GM12875 (cell line): ENCODE results near the gene KIFAP3.
"Not testable (repeated sequence)": the region's sequence is repeated elsewhere in the genome, so short reads cannot be mapped to it uniquely, and the experiment has no call there.

Experiments used
- H3K4me3 ChIP-seq: one replicate; pipeline ENCODE4 v1.5.1; 2011; ENCODE audit warnings: low read depth, low read length, control low read depth
- TF ChIP-seq, protein P1 (sequence below): IDR thresholded peaks from 2 replicates; pipeline ENCODE4 v1.5.1; 2011; ENCODE audit warnings: low read depth, mild to moderate bottlenecking, control low read depth, inconsistent platforms, low read length, moderate library complexity, borderline replicate concordance; ENCODE audit not compliant: insufficient read depth

Gene KIFAP3

DNA sequence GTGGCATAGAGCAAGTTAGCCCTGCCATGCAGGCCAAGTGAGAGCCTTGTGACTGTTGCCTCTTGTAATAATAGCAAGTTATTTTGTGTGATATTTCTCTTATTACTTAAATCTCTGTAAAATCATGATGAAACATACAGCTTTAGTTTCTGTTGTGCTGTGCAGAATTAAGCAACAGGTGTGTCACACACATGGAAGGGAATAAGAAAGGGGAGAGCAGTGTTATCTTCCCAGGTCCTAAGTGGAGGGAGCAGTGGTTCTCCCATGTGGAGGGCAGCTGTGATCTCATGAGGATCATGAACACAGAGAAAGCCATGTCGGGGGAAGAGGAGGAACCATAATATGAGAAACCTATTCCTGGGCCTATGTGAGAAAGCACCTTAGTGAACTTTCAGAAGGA lies 155.6 kb downstream of the KIFAP3 start:
- H3K4me3 ChIP-seq, result no peak overlapping the region
- TF ChIP-seq, protein P1, sequence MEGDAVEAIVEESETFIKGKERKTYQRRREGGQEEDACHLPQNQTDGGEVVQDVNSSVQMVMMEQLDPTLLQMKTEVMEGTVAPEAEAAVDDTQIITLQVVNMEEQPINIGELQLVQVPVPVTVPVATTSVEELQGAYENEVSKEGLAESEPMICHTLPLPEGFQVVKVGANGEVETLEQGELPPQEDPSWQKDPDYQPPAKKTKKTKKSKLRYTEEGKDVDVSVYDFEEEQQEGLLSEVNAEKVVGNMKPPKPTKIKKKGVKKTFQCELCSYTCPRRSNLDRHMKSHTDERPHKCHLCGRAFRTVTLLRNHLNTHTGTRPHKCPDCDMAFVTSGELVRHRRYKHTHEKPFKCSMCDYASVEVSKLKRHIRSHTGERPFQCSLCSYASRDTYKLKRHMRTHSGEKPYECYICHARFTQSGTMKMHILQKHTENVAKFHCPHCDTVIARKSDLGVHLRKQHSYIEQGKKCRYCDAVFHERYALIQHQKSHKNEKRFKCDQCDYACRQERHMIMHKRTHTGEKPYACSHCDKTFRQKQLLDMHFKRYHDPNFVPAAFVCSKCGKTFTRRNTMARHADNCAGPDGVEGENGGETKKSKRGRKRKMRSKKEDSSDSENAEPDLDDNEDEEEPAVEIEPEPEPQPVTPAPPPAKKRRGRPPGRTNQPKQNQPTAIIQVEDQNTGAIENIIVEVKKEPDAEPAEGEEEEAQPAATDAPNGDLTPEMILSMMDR, result no peak

DNA sequence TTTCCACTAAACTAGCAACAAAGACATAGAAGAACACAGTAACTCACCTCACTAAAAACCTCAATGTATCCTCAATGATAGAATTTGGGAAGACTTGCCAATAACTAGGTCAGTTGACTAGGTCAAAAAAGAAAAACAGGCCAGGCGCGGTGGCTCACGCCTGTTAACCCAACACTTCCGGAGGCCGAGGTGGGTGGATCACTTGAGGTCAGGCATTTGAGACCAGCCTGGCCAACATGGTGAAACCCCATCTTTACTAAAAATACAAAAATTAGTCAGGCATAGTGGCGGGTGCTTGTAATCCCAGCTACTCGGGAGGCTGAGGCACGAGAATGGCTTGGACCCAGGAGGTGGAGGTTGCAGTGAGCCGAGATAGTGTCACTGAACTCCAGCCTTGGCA lies 156.3 kb downstream of the KIFAP3 start:
- not testable (repeated sequence) for H3K4me3 ChIP-seq

DNA sequence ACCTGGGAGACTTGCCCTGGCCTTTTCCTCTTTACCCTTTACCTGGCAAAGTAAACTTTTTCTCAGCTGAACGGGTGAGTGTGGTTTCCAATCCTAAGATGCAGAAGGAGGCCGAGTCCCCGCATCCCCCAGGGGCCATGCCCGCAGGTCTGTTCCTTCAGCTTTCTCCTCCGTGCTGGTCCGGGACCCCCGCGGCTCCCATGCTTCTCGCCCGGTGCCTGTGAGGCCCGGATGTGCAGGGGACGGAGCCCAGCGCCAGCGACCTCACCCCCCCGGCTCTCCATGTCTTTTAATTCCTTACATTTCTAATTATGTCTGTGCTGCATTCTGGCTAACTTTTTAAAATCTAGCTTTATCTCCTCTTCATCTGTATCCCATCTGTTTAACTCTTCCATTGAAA lies 159.3 kb downstream of the KIFAP3 start:
- TF ChIP-seq, protein P1, result no peak
- no peak overlapping the region for H3K4me3 ChIP-seq

DNA sequence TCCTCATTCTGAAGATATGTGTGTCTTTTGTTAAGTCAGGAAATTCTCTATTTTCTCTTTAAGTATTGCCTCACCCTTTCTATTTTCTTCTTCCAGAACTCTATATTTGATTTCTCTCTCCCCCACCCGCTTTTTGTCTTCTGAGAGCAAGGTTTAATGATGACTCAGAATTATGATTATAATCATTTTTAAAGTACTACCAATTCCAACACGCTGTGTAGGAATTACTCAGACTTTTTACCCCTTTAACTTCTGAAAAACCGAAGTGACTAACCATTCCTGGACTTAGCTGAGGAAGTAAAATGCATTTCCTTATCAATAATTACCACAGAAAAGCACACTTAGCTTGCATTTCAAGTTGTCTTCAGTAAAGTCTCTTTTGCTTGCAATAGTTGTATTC lies 160.0 kb downstream of the KIFAP3 start:
- TF ChIP-seq, protein P1, result no peak

DNA sequence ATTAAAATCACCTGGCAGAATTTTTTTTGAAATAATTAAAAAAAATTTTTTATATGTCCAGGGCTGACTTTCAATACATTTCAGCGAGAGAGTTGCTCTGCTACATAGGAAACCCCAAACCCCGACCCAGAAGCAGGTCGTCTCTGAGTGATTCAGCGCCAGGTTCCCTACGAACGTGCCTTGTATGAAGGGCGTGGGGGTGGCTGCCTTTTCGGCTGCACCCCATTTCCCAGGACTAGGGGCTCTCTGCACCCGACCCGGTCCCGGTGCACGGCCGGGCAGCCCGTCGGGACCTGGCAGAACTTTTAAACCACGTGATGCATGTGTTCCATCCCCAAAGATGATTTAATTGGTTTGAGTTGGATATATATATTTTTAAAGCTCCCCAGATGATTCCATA lies 165.0 kb downstream of the KIFAP3 start:
- H3K4me3 ChIP-seq, result no peak overlapping the region
- TF ChIP-seq, protein P1, result no peak

More for the DNA sequence above, 160.0 kb downstream of the KIFAP3 start:
- no peak overlapping the region for H3K4me3 ChIP-seq

DNA sequence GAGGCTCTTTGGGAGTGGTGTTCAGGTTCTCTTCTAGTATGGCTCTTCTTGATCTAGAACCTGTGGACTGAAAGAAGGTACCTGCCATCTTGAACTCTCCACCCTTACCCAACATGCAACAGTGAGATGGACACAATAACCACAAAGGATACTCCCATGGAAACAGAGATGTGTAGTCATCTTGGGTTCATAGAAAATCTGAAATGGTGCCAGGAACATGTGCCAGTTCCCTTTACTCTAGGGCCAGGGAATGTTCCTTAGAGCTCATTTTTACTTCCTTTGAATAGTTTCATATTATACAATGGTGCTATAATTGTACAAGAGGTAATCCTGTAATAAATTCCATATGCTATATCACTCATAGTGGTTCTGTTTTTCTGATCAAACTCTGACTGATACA lies 167.6 kb downstream of the KIFAP3 start:
- TF ChIP-seq, protein P1, result no peak
- no peak overlapping the region for H3K4me3 ChIP-seq

DNA sequence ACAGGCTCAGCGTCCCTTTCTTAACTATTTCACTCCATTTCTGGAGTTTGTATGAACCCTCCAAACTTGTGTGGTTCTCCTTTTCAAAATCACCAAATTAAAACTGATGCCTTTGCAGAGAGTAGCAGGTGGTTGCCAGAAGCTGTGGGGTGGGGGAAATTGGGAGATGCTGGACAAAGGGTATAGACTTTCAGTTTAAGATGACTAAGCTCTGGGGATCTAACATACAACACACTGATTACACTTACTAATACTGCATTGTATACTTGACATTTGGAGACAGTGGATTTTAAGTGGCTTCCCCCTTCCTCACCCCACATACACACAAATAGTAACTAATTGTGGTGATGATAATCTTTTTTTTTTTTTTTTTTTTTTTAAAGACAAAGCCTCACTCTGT lies 169.7 kb downstream of the KIFAP3 start:
- no peak overlapping the region for H3K4me3 ChIP-seq
- TF ChIP-seq, protein P1, result no peak

DNA sequence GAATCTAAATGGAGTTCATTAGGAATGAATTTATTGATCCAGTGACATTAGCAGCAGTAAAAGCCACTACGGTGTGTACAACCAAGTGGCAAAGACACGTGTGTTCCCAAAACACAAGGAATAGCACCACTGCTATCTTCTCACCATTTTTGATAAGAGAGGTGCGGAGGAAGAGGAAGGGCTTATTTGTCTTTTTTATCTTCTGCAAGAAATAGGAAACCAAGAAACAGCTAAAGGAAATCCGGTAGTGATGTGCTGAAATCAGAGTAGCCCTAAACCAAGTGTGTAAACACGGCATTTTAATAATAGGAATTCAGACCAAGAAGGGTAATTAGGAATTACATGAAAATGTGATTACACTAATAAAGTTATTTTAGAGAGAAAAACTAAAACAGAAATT lies 171.7 kb downstream of the KIFAP3 start:
- H3K4me3 ChIP-seq, result no peak overlapping the region
- TF ChIP-seq, protein P1, result no peak
